ENCODE measurements around the gene ADIRF.
"Not testable (repeated sequence)": the region's sequence is repeated elsewhere in the genome, so short reads cannot be mapped to it uniquely, and the experiment has no call there.

ADIRF gene

DNA sequence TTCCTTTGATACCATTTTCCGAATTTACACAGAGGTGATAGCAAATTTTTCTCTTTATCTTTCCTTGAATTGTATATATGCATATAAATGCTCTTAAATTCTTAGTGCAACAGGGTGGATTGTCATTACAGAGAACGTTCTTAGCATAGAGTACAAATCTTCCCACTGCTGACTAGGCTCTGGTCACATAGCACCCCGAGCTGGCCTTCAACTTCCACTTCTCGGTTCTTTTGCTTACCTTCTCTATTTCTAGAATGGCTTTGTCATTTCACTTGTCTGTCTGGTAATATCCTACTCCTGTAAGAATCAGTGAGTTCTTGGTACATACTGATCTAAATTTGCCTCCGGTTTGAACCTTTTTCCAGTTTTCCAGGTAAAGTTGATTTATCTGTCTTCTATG lies 13.4 kb downstream of the ADIRF start:
- no peak for DNase-seq

DNA sequence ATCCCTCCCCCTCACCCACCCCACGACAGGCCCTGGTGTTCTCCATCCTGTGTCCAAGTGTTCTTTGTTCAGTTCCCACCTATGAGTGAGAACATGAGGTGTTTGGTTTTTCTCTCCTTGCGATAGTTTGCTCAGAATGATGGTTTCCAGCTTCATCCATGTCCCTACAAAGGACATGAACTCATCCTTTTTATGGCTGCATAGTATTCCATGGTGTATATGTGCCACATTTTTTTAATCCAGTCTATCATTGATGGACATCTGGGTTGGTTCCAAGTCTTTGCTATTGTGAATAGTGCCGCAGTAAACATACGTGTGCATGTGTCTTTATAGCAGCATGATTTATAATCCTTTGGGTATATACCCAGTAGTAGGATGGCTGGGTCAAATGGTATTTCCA lies 16.2 kb downstream of the ADIRF start:
- DNase-seq, result not testable (repeated sequence)

DNA sequence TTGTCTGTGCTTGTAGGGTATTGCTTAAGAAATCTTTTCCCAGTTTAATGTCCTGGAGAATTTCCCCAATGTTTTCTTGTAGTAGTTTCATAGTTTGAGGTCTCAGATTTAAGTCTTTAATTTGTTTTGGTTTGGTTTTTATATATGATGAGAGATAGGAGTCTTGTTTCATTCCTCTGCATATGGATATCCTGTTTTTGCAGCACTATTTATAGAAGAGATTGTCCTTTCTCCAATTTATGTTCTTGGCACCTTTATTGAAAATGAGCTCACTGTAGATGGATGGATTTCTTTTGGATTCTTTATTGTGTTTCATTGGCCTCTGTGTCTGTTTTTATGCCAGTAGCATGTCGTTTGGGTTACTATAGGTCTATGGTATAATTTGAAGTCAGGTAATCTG lies 20.2 kb downstream of the ADIRF start:
- DNase-seq, result no peak

DNA sequence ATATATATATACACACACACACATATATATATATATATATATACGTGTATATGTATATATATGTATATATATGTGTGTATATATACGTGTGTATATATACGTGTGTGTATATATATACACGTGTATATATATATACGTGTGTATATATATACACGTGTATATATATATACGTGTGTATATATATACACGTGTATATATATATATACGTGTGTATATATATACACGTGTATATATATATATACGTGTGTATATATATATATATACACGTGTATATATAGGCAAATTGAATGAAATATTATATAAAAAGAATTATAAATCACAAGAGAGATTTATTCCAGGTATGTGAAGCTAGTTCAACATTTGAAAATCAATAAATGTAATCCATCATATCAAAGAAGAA lies 23.1 kb downstream of the ADIRF start:
- DNase-seq, result not testable (repeated sequence)

DNA sequence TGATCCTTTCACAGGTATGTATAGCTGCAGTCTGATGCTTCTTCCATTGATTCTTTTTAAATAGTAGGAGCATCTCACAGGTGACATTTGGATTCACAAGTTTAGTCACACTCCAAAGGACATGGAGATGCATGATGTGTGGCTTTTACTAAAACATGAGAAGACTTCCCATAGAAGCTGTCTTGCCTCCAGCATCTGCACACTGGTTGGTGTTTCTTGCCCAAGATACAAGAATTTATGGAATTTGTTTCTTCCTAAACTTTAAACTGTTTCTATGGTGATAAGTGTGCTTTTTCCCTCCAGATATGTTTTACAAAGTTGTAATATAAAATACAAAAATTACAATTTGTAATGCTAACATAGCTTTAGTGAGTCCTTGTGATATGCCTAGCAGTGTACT lies 24.2 kb downstream of the ADIRF start:
- DNase-seq, result no peak

DNA sequence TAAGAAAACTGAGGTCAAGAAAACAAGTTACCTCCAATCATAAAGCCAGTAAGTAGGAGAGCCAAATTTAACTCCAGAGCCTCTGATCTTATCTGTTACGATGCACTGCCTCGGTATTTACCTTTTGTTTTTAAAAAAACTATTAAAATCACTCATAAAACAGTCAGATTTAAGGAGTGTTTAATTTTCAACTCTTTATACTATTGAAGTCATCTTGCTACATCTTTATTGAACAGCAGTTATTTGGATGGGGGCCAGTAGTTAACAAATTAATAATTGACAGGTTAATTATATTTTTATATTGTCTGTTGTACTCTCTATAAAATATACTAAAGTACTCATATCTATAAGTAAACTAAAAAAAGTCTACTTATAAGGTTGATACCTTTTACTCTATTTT lies 24.6 kb downstream of the ADIRF start:
- no peak for DNase-seq

DNA sequence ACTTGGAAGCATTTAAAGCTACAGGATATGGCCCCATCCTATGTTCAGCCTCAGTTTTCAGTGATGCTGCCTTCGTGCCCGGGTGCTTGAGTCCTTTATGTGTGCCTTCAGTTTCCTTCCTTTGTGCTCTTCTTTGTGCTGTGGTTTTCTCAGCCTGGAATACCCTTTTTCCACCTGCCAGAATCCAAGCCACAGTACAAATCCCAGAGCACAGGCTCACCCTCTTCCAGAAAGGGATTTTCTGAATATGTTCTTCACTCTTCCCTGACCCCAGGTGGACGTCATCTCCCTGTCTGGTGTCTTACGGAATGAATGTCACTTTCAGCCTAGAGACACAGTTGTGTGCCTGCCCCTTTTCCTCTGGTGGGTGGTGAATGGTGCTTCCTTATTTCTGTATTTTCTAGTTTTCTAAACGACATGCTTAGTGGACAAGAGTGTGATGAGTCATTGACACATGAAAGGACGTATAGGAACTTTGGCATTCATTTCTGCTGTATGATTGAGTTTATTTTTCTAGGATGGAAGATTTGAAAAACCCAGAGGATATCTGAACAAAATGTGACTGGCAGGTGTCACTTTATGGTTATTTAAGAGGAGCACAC lies 31.6 kb downstream of the ADIRF start:
- not testable (repeated sequence) for DNase-seq

DNA sequence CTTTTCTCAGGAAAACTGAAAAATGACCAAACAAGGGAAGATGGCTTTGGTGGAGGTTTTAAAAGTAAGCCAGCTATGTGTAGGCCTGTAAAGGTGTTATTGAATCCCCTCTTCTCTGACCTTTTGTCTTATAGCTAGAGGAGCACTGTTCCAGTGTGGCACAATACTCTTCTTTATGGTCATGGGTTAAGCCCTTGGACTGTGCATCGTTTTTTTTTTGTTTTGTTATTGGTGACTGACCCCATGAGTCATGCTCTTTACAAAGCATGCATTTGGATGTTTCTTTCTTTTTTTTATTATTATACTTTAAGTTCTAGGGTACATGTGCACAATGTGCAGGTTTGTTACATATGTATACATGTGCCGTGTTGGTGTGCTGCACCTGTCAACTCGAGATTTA lies 32.2 kb downstream of the ADIRF start:
- no peak for DNase-seq

DNA sequence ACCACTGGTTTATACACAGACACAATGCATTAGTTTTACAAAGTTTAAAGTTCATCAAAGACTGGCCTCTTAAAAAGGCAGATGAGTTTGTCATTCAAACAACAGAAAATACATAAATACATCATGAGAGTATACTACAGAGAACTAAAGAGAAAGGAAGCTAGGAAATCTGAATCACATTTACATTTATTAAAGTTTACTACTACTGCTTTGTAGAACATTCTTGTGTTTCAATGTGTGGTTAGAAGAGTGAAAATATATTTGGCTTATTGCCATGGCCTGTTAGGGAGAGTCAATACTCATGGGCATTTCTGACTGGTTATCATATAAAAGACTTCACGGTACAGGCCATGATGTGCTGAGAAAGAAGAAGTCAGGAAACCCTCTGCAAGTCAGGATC lies 38.8 kb downstream of the ADIRF start:
- not testable (repeated sequence) for DNase-seq

DNA sequence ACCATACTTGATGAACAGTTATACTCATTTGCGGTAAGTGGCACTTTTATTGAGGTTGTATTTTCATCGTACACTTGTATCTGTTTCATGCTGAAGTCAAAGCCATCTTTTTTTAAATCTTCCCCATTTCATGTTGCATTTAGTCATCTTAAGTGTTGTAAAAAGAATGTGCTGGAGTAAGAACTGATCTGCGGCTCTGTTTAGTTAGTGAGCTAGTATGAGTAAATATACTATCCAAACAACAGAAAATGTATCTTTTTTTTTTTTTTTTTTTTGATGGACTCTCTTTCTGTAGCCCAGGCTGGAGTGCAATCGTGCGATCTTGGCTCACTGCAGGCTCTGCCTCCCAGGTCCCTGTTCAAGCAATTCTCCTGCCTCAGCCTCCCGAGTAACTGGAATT lies 39.4 kb downstream of the ADIRF start:
- not testable (repeated sequence) for DNase-seq

DNA sequence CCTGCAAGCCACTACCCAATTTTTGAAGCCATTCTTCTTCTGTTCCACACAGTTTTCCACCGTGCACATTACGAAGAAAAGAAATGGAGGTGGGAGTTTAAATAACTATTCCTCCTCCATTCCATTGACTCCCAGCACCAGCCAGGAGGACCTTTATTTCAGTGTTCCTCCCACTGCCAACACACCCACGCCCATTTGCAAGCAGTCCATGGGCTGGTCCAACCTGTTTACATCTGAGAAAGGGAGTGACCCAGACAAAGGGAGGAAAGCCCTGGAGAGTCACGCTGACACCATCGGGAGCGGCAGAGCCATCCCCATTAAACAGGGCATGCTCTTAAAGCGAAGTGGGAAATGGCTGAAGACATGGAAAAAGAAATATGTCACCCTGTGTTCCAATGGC lies 40.0 kb downstream of the ADIRF start:
- DNase-seq, result not testable (repeated sequence)

DNA sequence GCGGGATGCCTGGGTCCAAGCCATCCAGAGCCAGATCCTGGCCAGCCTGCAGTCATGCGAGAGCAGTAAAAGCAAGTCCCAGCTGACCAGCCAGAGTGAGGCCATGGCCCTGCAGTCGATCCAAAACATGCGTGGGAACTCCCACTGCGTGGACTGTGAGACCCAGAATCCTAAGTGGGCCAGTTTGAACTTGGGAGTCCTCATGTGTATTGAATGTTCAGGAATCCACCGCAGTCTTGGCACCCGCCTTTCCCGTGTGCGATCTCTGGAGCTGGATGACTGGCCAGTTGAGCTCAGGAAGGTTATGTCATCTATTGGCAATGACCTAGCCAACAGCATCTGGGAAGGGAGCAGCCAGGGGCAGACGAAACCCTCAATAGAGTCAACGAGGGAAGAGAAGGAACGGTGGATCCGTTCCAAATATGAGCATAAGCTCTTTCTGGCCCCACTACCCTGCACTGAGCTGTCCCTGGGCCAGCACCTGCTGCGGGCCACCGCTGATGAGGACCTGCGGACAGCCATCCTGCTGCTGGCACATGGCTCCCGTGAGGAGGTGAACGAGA lies 40.9 kb downstream of the ADIRF start:
- not testable (repeated sequence) for DNase-seq

DNA sequence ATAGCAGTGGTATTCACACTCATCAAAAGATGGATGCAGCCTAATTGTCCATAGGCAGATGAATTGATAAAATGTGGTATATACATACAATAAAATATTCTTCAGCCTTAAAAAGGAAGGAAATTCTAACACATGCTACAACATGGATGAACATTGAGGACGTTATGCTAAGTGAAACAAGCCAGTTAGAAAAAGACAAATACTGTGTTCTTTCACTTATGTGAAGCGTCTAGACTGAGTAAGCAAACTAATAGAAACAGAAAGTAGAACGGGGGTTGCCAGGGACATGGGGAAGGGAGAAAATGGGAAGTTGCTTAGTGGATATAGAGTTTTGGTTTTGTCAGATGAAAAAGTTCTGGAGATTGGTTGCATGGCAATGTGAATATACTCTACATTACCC lies 45.2 kb downstream of the ADIRF start:
- DNase-seq, result not testable (repeated sequence)

DNA sequence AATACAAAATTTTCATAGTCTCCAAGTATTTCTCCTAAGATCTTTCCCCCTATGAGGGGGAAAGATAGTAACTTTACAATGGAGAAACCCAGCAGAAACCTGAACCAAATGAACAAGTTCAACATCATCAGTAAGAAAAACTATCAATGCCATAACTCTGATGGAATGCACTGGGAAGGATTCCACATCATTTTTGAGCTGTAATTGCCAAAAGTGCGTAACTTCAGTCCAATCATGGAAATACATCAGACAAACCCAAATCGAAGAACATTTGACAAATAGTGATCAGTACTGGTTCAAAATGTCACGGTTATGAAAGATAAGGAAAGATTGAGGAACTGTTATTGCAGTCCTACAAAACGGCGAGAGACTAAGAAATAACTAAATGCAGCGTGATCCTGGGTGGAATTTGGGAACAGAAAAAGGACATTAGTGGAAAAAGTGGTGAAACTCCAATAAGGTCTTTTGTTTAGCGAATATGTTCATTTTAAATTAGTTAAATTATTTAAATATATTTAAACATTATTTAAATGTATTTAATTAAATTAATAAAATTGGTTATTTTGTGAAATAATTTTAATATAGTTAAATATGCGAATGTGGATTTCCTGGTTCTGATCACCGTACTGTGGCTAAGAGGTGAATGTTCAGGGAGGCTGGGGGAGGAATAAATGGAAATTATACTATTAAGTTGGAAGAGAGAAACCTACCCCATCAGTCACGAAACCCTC lies 46.9 kb downstream of the ADIRF start:
- not testable (repeated sequence) for DNase-seq

DNA sequence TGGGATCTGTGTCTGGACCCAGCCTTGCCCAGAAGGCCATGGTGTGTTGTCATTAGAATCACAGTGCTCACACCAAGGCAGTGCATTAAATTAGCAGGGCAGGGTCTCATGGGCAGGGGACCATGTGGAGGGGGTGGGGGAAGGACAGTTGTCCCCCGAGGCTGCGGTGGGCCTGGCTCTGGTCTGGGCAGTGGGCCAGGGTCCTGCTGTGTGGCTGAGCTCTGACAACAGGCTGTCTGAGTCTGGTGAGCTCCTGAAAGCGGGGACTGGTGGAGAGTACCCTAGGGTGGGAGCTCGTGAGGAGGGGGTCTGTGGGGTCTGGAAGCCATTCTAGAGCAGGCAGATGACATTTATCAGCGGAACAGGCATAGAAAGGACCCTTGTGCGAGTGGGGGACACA lies 49.8 kb downstream of the ADIRF start:
- not testable (repeated sequence) for DNase-seq

DNA sequence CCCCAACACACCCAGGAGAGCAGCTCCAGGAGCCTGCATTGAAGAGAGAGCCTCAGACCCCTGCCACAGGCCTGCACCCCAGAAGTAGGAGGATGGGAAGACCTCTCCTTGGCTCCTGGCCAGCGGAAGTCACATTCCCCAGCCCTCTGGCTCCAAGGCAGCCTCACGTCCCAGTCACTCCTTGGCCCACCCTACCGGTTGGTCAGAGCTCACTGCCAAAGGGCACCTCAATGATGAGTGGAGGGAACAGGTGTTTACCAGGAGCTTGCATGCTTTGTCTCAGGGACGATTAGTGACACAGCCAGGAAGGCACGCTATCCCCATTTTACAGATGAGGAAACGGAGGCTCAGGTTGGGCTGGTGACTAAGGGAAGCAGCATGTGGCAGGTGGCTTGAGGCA lies 50.8 kb downstream of the ADIRF start:
- DNase-seq, result not testable (repeated sequence)

DNA sequence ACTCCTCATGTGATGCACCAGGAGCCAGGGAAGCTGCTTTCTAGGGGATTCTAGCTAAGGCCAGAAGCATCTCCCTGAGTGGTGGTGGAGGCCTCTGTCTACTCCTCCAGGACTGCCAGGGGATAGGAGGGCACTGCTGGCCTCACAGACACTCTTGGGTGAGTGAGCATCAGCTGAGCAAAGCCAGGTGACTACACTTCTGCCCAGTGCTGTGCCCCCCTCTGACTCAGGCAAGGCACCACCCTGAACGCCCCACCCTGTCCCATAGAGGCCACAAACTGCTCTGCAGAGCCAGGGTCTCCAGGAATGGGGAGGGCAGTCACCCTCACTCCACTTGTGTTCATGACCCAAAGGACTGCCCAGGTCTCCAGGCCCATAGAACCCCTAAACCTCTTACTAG lies 51.2 kb downstream of the ADIRF start:
- not testable (repeated sequence) for DNase-seq

DNA sequence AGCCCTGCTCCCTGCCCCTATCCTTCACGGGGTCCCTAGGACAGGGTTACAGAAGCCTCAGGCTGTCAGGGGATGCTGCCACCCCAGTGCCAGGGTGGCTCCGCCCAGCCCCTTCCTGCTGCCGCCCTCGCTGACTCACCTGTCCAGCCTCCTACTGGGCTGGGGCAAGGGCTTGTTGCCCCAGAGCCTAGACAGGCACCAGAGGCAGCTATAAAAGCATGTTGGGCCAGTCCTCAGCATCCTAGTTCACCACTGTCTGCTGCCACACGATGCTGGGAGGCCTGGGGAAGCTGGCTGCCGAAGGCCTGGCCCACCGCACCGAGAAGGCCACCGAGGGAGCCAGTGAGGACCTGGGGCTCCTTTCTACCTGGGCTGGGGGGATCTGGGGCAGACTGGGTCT lies 51.8 kb downstream of the ADIRF start, which contains the start of gene FAM25A:
FAM25A (plus strand) TSS at position 239 of the 400 bp plus-strand sequence; CDS start at position 270, 31 bp downstream.
- DNase-seq, result not testable (repeated sequence)

Data from CD4-positive, alpha-beta T cell treated with Interleukin-12 subunit alpha and Interleukin-12 subunit beta, for 1 hour (primary cell).